SK-N-SH treated with all-trans-retinoic acid at 6 μM for 48 hours (cell line): ENCODE measurements around the gene PTPRF.

Experiments used
- OSR1 ChIP-seq: fragments of 250-450 bp; sonication (Bioruptor Pico); IDR thresholded peaks from 2 replicates; pipeline ENCODE4 v1.8.0; 2022; ENCODE audit warnings: moderate library complexity, mild to moderate bottlenecking, inconsistent platforms
- ZNF8 ChIP-seq: fragments of 450-650 bp; formaldehyde crosslinking; IDR thresholded peaks from 2 replicates; pipeline ENCODE4 v1.5.0; 2020; ENCODE audit warnings: mild to moderate bottlenecking, moderate library complexity

- no peak for TF ChIP-seq OSR1 (CRISPR knock-in tag)
- no peak for TF ChIP-seq ZNF8 (CRISPR knock-in tag)
Observed at GRCh38 chr1:43531107-43531905, 623 bp downstream of the PTPRF start.
